ENCODE measurements around the gene RAB22A.
"Not testable (repeated sequence)": the region's sequence is repeated elsewhere in the genome, so short reads cannot be mapped to it uniquely, and the experiment has no call there.

RAB22A gene

GRCh38 chr20:58414786-58415185 is 105.3 kb downstream of the RAB22A start:
- DNase-seq (ENCODE audit: low spot score): not testable (repeated sequence)

- DNase-seq (ENCODE audit: low spot score): no peak
Measured at GRCh38 chr20:58416057-58416456, 106.5 kb downstream of the RAB22A start.

- no peak for DNase-seq (ENCODE audit: low spot score)
Measured at GRCh38 chr20:58416835-58417234, 107.3 kb downstream of the RAB22A start.

Data from RKO (cell line).